ENCODE measurements around the gene ASIP.
"Not testable (repeated sequence)": the region's sequence is repeated elsewhere in the genome, so short reads cannot be mapped to it uniquely, and the experiment has no call there.

ASIP gene

DNA sequence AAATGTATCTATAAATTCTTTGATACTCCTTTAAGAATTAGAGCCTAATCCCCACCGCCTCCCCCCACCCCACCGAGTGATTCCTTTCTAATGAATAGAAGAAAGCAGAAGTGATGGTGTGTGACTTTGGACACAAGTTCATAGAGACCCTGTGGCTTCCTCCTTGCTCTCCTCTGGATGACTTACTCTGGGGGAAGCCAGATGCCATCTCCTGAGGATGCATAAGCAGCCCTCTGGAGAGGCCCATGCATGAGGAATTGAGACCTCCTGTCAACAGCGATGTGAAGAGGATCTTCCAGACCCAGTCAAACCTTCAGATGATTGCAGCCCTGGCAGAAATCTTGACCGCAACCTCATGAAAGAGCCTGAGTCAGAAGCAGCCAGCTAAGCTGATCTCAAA lies 40.8 kb downstream of the ASIP start:
- DNase-seq (ENCODE audit: extremely low read depth in 1 of 2, low read depth in 1 of 2) = no peak

- no peak for DNase-seq (ENCODE audit: extremely low read depth in 1 of 2, low read depth in 1 of 2)
Observed at GRCh38 chr20:34283844-34284243, 42.6 kb downstream of the ASIP start.

- DNase-seq (ENCODE audit: extremely low read depth in 1 of 2, low read depth in 1 of 2) = no peak
Observed at GRCh38 chr20:34285450-34285849, 44.2 kb downstream of the ASIP start.

DNA sequence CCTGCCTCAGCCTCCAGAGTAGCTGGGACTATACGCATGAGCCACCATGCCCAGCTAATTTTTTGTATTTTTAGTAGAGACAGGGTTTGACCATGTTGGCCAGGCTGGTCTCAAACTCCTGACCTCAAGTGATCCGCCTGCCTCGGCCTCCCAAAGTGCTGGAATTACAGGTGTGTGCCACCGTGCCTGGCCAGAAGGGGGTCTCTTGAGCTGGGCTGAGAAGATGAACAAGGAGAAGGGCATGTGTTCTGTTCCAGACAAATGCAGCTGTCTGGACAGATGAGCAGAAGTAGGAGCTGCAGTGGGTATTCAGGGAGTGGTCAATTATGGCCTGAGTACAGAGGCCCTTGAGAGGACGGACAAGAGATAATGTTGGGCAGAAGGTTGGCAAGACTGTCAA lies 46.3 kb downstream of the ASIP start:
- DNase-seq (ENCODE audit: extremely low read depth in 1 of 2, low read depth in 1 of 2) = not testable (repeated sequence)

GRCh38 chr20:34290471-34290870 lies 49.2 kb downstream of the ASIP start:
- no peak for DNase-seq (ENCODE audit: extremely low read depth in 1 of 2, low read depth in 1 of 2)

DNA sequence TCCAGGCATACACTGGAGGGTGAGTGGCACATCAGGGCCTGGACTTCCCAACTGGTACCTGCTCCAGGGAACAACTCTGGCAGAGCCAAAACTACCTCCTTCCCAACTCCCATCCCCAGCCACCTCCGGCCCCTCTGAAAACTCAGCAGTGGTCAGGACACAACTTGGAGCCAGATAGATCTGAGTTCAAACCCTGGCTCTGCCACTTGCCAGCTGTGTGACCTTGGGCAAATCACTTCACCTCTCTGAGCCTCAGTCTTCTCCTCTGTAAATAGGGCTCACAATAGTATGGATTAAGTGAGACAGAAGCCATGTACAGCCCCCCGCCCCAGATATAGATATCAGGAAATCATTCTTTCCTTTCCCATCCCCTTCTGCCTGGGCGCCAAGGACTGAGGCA lies 51.3 kb downstream of the ASIP start:
- no peak for DNase-seq (ENCODE audit: extremely low read depth in 1 of 2, low read depth in 1 of 2)

DNA sequence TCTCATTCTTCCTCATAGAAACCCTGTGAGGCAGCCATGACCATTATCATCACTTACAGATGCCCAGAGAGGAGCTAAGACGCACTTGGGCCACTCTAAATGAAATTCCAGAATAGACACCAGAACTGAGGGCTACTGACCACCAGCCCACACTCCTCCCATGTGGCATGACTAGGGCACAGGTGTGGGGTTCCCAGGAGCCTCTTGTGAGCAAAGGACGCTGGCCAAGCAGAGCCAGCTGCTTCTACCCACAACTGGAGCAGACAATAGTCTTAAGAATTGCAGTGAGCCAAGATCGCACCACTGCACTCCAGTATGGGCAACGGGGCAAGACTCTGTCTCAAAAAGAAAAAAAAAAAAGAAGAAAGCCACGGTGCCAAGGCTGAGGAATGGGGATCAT lies 51.9 kb downstream of the ASIP start:
- DNase-seq (ENCODE audit: extremely low read depth in 1 of 2, low read depth in 1 of 2) = no peak

- no peak for DNase-seq (ENCODE audit: extremely low read depth in 1 of 2, low read depth in 1 of 2)
Observed at GRCh38 chr20:34293589-34293988, 52.4 kb downstream of the ASIP start.

- no peak for DNase-seq (ENCODE audit: extremely low read depth in 1 of 2, low read depth in 1 of 2)
Observed at GRCh38 chr20:34294563-34294962, 53.3 kb downstream of the ASIP start.

GRCh38 chr20:34295284-34295683 lies 54.1 kb downstream of the ASIP start:
- DNase-seq (ENCODE audit: extremely low read depth in 1 of 2, low read depth in 1 of 2) = no peak

DNA sequence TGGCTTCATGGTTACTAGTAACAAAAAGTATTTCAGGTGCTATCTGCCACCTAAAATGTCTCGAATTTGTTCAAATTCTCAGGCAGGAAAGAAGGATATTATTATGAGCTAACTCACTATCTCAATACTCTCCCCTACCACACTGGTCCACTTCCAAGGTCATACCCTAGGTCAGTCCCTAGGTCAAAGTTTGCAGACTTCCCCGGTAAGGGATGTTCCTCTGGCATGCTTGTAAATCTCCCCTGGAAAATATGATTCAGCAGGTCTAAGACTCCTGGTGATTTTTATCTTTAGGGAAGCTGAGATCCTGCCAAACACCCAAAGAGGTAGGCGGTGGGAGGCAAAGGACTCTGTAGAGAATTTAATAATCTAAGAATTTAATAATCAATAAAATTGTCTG lies 55.2 kb downstream of the ASIP start:
- DNase-seq (ENCODE audit: extremely low read depth in 1 of 2, low read depth in 1 of 2) = no peak

GRCh38 chr20:34298294-34298784 lies 57.1 kb downstream of the ASIP start:
- not testable (repeated sequence) for DNase-seq (ENCODE audit: extremely low read depth in 1 of 2, low read depth in 1 of 2)

GRCh38 chr20:34299556-34300255 lies 58.5 kb downstream of the ASIP start:
- no peak for DNase-seq (ENCODE audit: extremely low read depth in 1 of 2, low read depth in 1 of 2)

GRCh38 chr20:34300256-34300806 lies 59.1 kb downstream of the ASIP start:
- DNase-seq (ENCODE audit: extremely low read depth in 1 of 2, low read depth in 1 of 2) = no peak

DNA sequence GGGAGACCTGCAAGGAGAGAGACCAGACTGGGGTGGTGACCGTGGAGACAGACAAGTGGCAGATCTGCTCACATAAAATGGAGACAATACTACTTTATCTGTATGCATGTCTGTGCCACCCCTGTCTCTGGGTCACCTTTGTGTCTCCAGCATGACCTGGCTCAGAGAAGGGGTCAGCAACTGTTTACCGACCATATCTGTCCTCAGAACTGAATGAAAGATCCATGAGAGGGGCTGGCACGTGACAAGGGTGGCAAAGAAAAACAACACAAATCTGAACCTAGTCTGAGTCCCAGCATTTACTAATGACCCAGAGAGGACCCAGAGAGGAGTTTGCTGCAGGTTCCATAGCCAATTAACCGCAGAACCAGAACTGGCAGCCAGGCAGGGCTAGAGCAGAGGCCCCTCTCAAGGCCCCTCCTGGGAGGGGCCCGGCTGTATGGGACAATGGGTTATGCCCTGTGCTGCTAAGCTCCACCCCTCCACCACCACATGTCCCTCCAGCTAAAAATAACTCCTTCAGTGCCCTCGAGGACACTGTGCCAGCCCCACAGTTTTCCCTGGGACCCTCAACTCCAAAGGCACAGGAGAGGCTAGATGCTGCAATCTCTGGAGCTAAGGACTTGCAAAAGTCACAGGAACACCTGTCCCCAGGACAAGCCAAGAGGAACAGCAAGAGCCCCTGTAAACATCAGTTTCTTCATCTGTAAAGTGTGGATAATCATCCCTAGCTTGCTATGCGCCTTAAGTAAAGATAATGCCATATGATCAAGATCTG lies 59.8 kb downstream of the ASIP start:
- no peak for DNase-seq (ENCODE audit: extremely low read depth in 1 of 2, low read depth in 1 of 2)

- no peak for DNase-seq (ENCODE audit: extremely low read depth in 1 of 2, low read depth in 1 of 2)
Observed at GRCh38 chr20:34301587-34302311, 60.5 kb downstream of the ASIP start.

GRCh38 chr20:34302312-34302722 lies 61.1 kb downstream of the ASIP start:
- DNase-seq (ENCODE audit: extremely low read depth in 1 of 2, low read depth in 1 of 2) = no peak

DNA sequence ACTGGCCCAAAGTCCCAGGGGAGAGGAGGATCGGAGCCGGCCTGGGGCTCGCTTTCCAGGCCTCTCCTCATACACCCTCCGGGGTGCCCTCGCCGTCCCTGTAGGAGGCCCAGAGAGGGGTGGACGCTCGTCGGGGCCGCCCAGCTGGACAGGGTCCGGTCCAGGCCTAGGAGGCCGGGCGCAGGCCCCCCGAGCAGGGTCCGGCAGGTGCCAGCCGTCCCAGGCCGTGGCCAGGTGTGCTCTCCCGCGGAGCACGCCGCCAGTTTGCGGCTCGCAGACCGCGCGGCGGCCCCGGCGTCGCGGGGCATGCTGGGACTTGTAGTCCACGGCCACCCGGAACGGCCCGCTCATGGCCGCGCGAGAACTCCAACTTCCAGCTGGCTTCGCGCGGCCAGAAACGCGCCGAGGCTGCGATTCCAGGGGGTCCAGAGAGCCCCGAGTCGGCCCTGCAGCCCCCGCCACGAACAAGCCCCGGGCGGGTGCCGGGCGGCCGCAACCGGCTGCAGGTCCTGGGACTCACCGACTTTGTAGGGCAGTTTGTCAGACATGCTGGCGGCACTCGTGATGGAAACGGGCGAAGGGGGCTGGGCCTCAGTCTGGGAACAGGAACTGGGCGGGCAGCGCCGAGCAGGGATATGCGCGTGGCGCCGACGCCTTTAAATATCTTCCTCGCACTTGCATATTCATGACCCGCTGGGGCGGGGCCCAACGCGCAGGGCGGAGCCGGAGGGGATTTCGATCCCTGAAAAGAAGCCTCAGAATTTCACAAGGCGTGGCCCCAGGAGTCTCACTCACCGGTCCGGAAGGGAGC lies 61.7 kb downstream of the ASIP start, which contains the start of gene AHCY:
TSS of gene AHCY (minus strand) at position 633 of the 811 bp plus-strand sequence. CDS start at position 548, 85 bp downstream.
- peak; percentile 70 to 84 for DNase-seq (ENCODE audit: extremely low read depth in 1 of 2, low read depth in 1 of 2)

DNA sequence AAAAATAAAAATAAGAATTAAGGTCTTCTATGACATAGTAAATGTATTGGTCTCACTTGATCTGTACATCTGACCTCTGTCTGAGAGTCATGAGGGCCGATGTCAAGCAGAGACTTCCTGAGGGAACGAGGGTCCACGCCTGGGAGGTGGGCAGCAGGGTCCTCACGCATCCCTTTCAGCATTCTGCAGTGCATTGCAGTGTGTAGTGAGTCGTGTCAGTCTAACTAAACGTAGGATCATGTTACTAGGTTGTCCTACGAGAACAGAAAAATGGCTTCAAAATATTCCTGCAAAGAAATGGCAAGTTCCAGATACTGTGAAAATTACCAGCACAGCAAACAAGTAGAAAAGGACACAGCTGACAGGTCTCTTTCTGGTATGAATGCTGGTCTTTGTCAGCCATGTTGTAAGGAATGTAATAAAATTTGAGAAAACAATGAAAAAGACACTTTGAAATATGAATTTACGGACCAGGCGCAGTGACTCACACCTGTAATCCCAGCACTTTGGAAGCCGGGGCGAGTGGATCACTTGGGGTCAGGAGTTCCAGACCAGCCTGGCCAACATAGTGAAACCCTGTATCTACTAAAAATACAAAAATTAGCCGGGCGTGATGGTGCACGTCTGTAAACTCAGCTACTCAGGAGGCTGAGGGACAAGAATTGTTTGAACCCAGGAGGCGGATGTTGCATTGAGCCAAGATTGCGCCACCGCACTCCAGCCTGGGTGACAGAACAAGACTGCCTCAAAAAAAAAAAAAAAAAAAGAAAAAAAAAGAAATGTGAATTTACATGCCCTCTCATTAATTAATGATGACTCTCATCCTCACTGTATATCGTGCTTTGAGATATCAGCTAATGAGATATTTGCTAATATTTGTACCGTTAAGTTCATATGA lies 64.4 kb downstream of the ASIP start:
- no peak for DNase-seq (ENCODE audit: extremely low read depth in 1 of 2, low read depth in 1 of 2)

All from activated CD8-positive, alpha-beta memory T cell treated with anti-CD3 and anti-CD28 coated beads for 1 hour (primary cell).